Liver (tissue), 9 donors: Measurements from ENCODE around the gene SESN1. TPM values are rescaled to one million over a fixed set of nuclear protein-coding genes. Genes with fewer than 3 reads are reported as not detected.

Source experiments
- DNase-seq: peaks from one replicate; pipeline ENCODE4 v3.0.0-alpha.2; 2017; ENCODE audit warnings: low spot score
- H3K27ac ChIP-seq, 2 donors: one replicate each; pipeline ENCODE4 v1.7.0; 2013; ENCODE audit warnings: inconsistent platforms in 2 of 2, low read length in 2 of 2, control low read depth in 1 of 2, low read depth in 1 of 2, mild to moderate bottlenecking in 1 of 2
- H3K27me3 ChIP-seq, 4 donors: one replicate each; pipeline versions ENCODE4 v1.6.1 to v1.7.0; 2013; ENCODE audit warnings: low read length in 3 of 4, inconsistent platforms in 1 of 4, mild to moderate bottlenecking in 1 of 4, moderate library complexity in 1 of 4; ENCODE audit not compliant: control insufficient read depth in 4 of 4, insufficient read depth in 4 of 4
- H3K36me3 ChIP-seq, 4 donors: one replicate each; pipeline versions ENCODE4 v1.6.1 to v1.7.0; 2013; ENCODE audit warnings: low read length in 3 of 4, mild to moderate bottlenecking in 3 of 4, low read depth in 1 of 4, moderate library complexity in 1 of 4; ENCODE audit not compliant: control insufficient read depth in 4 of 4, insufficient read depth in 3 of 4
- H3K4me1 ChIP-seq, 4 donors: one replicate each; pipeline versions ENCODE4 v1.6.1 to v1.7.0; 2013; ENCODE audit warnings: low read length in 3 of 4, mild to moderate bottlenecking in 3 of 4, moderate library complexity in 1 of 4; ENCODE audit not compliant: control insufficient read depth in 4 of 4, insufficient read depth in 4 of 4
- H3K4me3 ChIP-seq, 3 donors: one replicate each; pipeline versions ENCODE4 v1.6.1 to v1.7.0; 2013; ENCODE audit warnings: low read length in 3 of 3, control low read depth in 1 of 3, low read depth in 1 of 3, mild to moderate bottlenecking in 1 of 3
- H3K9ac ChIP-seq, 2 donors: one replicate each; pipeline ENCODE4 v1.7.0; 2013; ENCODE audit warnings: low read length in 2 of 2, mild to moderate bottlenecking in 2 of 2, moderate library complexity in 2 of 2, control low read depth in 1 of 2, low read depth in 1 of 2
- H3K9me3 ChIP-seq, 4 donors: one replicate each; pipeline versions ENCODE4 v1.6.1 to v1.7.0; 2013; ENCODE audit warnings: low read length in 3 of 4; ENCODE audit not compliant: control insufficient read depth in 4 of 4
- EGR1 ChIP-seq, 2 donors: IDR thresholded peaks; 2 replicates each; pipeline ENCODE4 v1.6.1; 2016 to 2018; ENCODE audit warnings: antibody characterized with exemption in 2 of 2, low read depth in 2 of 2
- FOXA2 ChIP-seq: IDR thresholded peaks from 2 replicates; pipeline ENCODE4 v1.6.1; 2016; ENCODE audit warnings: antibody characterized with exemption
- HNF4G ChIP-seq: IDR thresholded peaks from 2 replicates; pipeline ENCODE4 v1.6.1; 2016; ENCODE audit warnings: antibody characterized with exemption
- JUND ChIP-seq, 2 donors: IDR thresholded peaks; 2 replicates each; pipeline ENCODE4 v1.6.1; 2016; ENCODE audit warnings: antibody characterized with exemption in 2 of 2
- NR2F2 ChIP-seq: IDR thresholded peaks from 2 replicates; pipeline ENCODE4 v1.6.1; 2016; ENCODE audit warnings: antibody characterized with exemption
- RAD21 ChIP-seq, 2 donors: IDR thresholded peaks; 2 replicates each; pipeline ENCODE4 v1.6.1; 2016; ENCODE audit warnings: antibody characterized with exemption in 2 of 2, mild to moderate bottlenecking in 2 of 2
- RXRA ChIP-seq, 2 donors: IDR thresholded peaks; 2 replicates each; pipeline ENCODE4 v1.6.1; 2017 to 2018; ENCODE audit warnings: antibody characterized with exemption in 2 of 2, mild to moderate bottlenecking in 1 of 2
- YY1 ChIP-seq: IDR thresholded peaks from 2 replicates; pipeline ENCODE4 v1.6.1; 2016; ENCODE audit warnings: antibody characterized with exemption, mild to moderate bottlenecking
- WGBS: extraction: QIAGEN DNeasy Blood & Tissue Kit; methylation state at CpG from one replicate; pipeline ENCODE4 v1.1.7; 2013; 5-methylcytosine and 5-hydroxymethylcytosine counted together
- polyA plus RNA-seq, 2 donors: library from polyadenylated mRNA; stranded (reverse) in 1 of 2; unstranded in 1 of 2; fragments of 200-250 nt in 1 of 2; fragments of >200 nt in 1 of 2; fragmentation: Nextera tagmentation in 1 of 2; extraction: Ambion mirVana in 1 of 2; gene quantifications; one replicate each; pipeline versions ENCODE4 v1.2.1 to v1.2.3, GENCODE V29; 2013 to 2015
- total RNA-seq, 2 donors: library from RNA; depleted of rRNA; stranded (reverse); fragments of >200 nt; gene quantifications; one replicate each; pipeline ENCODE4 v1.2.3, GENCODE V29; 2014
- TF ChIP-seq, protein P1 (sequence below): IDR thresholded peaks from 2 replicates; pipeline ENCODE4 v1.6.1; 2016; ENCODE audit warnings: antibody characterized with exemption
- TF ChIP-seq, protein P2 (sequence below): IDR thresholded peaks from 2 replicates; pipeline ENCODE4 v1.6.1; 2016; ENCODE audit warnings: antibody characterized with exemption
- donor health status: healthy.
- donor health status: healthy.
- donor health status: healthy.
- donor health status: healthy.
- donor health status: healthy.

Gene SESN1
- total and polyA plus RNA-seq, 4 donors: 6.2 to 17.0 (median 11.0) TPM

DNA sequence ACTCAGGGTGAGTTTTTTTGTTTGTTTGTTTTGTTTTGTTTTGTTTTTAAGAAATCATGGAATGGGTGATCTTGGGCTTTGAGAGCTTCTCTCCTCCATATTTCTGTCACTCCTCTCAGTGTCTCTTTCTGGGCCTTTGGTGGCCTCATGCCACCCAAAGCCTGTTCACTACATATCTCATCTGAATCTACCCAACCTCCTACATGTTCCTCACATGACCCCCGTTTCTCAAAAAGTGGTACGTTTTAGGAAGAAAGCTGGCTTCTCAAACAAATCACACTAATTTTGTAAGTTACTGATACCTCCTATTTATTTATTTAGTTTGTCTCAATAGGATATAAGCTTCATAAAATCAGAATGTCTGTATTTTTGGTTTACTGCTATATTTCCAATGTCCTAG lies 80.0 kb downstream of the SESN1 start:
- 86% methylated on average over 2 of the region's 2 CpGs for WGBS
- Histone ChIP-seq H3K9ac (no peak overlapping the region), H3K9me3 (no peaks in the 10 kb centered on the region), H3K27me3 (no peaks in the 10 kb centered on the region), H3K4me1 (peaks cover 0 to 13% (median 10%) of the 10 kb centered on the region in 4 donors), H3K27ac (no peak overlapping the region), H3K4me3 (no peak overlapping the region), H3K36me3 (no peaks in the 10 kb centered on the region)
- TF ChIP-seq FOXA2 (no peak), RXRA (IDR thresholded peaks at IDR 0.05) (no peak)
- no peak for DNase-seq

- 31% methylated on average over 2 of the region's 2 CpGs for WGBS
- TF ChIP-seq, protein P1, sequence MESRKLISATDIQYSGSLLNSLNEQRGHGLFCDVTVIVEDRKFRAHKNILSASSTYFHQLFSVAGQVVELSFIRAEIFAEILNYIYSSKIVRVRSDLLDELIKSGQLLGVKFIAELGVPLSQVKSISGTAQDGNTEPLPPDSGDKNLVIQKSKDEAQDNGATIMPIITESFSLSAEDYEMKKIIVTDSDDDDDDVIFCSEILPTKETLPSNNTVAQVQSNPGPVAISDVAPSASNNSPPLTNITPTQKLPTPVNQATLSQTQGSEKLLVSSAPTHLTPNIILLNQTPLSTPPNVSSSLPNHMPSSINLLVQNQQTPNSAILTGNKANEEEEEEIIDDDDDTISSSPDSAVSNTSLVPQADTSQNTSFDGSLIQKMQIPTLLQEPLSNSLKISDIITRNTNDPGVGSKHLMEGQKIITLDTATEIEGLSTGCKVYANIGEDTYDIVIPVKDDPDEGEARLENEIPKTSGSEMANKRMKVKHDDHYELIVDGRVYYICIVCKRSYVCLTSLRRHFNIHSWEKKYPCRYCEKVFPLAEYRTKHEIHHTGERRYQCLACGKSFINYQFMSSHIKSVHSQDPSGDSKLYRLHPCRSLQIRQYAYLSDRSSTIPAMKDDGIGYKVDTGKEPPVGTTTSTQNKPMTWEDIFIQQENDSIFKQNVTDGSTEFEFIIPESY: no peak
- no peak for TF ChIP-seq YY1
- no peak for TF ChIP-seq FOXA2
- TF ChIP-seq JUND (IDR thresholded peaks at IDR 0.05): no peak
- TF ChIP-seq, protein P2, sequence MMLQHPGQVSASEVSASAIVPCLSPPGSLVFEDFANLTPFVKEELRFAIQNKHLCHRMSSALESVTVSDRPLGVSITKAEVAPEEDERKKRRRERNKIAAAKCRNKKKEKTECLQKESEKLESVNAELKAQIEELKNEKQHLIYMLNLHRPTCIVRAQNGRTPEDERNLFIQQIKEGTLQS: no peak
- no peak for TF ChIP-seq RXRA (IDR thresholded peaks at IDR 0.05)
- no peak for TF ChIP-seq EGR1 (IDR thresholded peaks at IDR 0.05; ENCODE audit: low read depth in 2 of 2)
- Histone ChIP-seq H3K27me3 (no peaks in the 10 kb centered on the region), H3K4me3 (no peak overlapping the region), H3K4me1 (peaks cover 0 to 14% (median 10%) of the 10 kb centered on the region in 4 donors), H3K9ac (peak overlapping the region in 1 of 2 donors; percentile 26), H3K9me3 (no peaks in the 10 kb centered on the region), H3K27ac (peak overlapping the region in 1 of 2 donors; percentile 31), H3K36me3 (no peaks in the 10 kb centered on the region)
- DNase-seq: no peak
Measured at GRCh38 chr6:109013656-109014305, 80.9 kb downstream of the SESN1 start.

DNA sequence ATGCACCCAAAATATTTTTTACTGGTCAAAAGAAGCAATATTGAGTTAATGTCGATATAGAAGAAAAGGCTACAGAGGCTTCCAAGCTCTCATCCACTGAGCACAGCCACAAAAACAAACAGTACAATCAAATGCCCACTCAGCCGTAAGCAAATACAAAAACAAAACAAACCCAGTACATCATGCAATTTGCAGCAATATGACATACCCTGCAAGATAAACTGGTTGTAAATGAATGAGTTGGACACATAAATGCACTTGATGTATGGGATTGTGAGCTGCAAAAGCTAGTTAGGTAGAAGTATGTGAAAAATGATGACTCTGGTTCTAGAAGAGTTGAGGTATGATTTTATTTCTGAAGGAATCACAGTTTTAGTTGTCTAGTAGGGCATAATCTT lies 83.9 kb downstream of the SESN1 start:
- H3K27me3 ChIP-seq: no peaks in the 10 kb centered on the region
- 18% methylated on average over 2 of the region's 2 CpGs for WGBS
- peak overlapping the region in 1 of 2 donors; percentile 83 for H3K9ac ChIP-seq
- H3K9me3 ChIP-seq: no peaks in the 10 kb centered on the region
- TF ChIP-seq RAD21 (IDR thresholded peaks at IDR 0.05) (peak in 1 of 2 donors; percentile 11), JUND (IDR thresholded peaks at IDR 0.05) (no peak), NR2F2 (no peak)
- no peak for DNase-seq
- H3K4me3 ChIP-seq: no peak overlapping the region
- H3K27ac ChIP-seq: peak overlapping the region in 1 of 2 donors; percentile 90
- H3K36me3 ChIP-seq: no peaks in the 10 kb centered on the region
- H3K4me1 ChIP-seq: peaks cover 0 to 23% (median 14%) of the 10 kb centered on the region in 4 donors

- peak overlapping the region; percentile 76 to 83 for H3K9ac ChIP-seq
- no peaks in the 10 kb centered on the region for H3K36me3 ChIP-seq
- TF ChIP-seq HNF4G: no peak
- no peak for TF ChIP-seq NR2F2
- TF ChIP-seq, protein P2: no peak
- peak; percentile 12 for TF ChIP-seq YY1
- H3K9me3 ChIP-seq: no peaks in the 10 kb centered on the region
- H3K27ac ChIP-seq: peak overlapping the region; percentile 90 to 98
- DNase-seq: no peak
- no peaks in the 10 kb centered on the region for H3K27me3 ChIP-seq
- peak overlapping the region; percentile 51 to 79 (median 59) for H3K4me3 ChIP-seq
- peaks cover 0 to 23% (median 14%) of the 10 kb centered on the region in 4 donors for H3K4me1 ChIP-seq
- WGBS: 5% methylated on average over 10 of the region's 10 CpGs
Measured at GRCh38 chr6:109009962-109010704, 84.5 kb downstream of the SESN1 start.
